GOT3 (cell line): ENCODE measurements around the gene SLC29A3.
"Not testable (repeated sequence)": the region's sequence is repeated elsewhere in the genome, so short reads cannot be mapped to it uniquely, and the experiment has no call there.

Source experiments
- DNase-seq: peaks from one replicate; lab custom pipeline; 2025; ENCODE audit warnings: mixed read lengths; lab: John Stamatoyannopoulos, UW

The SLC29A3 gene

GRCh38 chr10:71283876-71284275 is 35.2 kb upstream of the SLC29A3 start:
- no peak for DNase-seq

GRCh38 chr10:71284544-71285179 is 34.4 kb upstream of the SLC29A3 start:
- no peak for DNase-seq

- DNase-seq, result no peak
Observed at GRCh38 chr10:71285180-71285545, 33.9 kb upstream of the SLC29A3 start.

GRCh38 chr10:71285986-71286385 is 33.1 kb upstream of the SLC29A3 start:
- DNase-seq, result no peak

GRCh38 chr10:71286521-71287294 is 32.4 kb upstream of the SLC29A3 start:
- DNase-seq, result no peak

GRCh38 chr10:71287456-71287855 is 31.6 kb upstream of the SLC29A3 start:
- DNase-seq, result no peak

- no peak for DNase-seq
Observed at GRCh38 chr10:71288461-71288860, 30.6 kb upstream of the SLC29A3 start.

- no peak for DNase-seq
Observed at GRCh38 chr10:71289421-71290130, 29.5 kb upstream of the SLC29A3 start.

- no peak for DNase-seq
Observed at GRCh38 chr10:71290331-71290730, 28.7 kb upstream of the SLC29A3 start.

GRCh38 chr10:71290806-71291527 is 28.1 kb upstream of the SLC29A3 start:
- DNase-seq, result no peak

- no peak for DNase-seq
Observed at GRCh38 chr10:71291528-71291900, 27.5 kb upstream of the SLC29A3 start.

- no peak for DNase-seq
Observed at GRCh38 chr10:71292624-71293445, 26.2 kb upstream of the SLC29A3 start.

GRCh38 chr10:71293446-71294084 is 25.5 kb upstream of the SLC29A3 start:
- no peak for DNase-seq

GRCh38 chr10:71294091-71294561 is 24.9 kb upstream of the SLC29A3 start:
- DNase-seq, result no peak

- no peak for DNase-seq
Observed at GRCh38 chr10:71294856-71295255, 24.2 kb upstream of the SLC29A3 start.

GRCh38 chr10:71295641-71296040 is 23.4 kb upstream of the SLC29A3 start:
- no peak for DNase-seq

- no peak for DNase-seq
Observed at GRCh38 chr10:71296086-71296485, 23.0 kb upstream of the SLC29A3 start.

- DNase-seq, result not testable (repeated sequence)
Observed at GRCh38 chr10:71296811-71297210, 22.2 kb upstream of the SLC29A3 start.

GRCh38 chr10:71297343-71297742 is 21.7 kb upstream of the SLC29A3 start:
- DNase-seq, result no peak

GRCh38 chr10:71299071-71299785 is 19.8 kb upstream of the SLC29A3 start:
- no peak for DNase-seq
